HepG2 (cell line): ENCODE results near the gene MRPL39. TPM values are rescaled to one million over a fixed set of nuclear protein-coding genes. Genes with fewer than 3 reads are reported as not detected.
A peak's percentile ranks its signal among the peaks of the same experiment; 100 is the strongest.

Experiments used
- FLYWCH1 ChIP-seq: sonication (generic); formaldehyde crosslinking; IDR thresholded peaks from 2 replicates; pipeline ENCODE4 v1.8.1; 2023; ENCODE audit warnings: mild to moderate bottlenecking, missing genetic modification reagents
- HDAC6 ChIP-seq: fragments of 200-600 bp; sonication (generic); IDR thresholded peaks from 2 replicates; pipeline ENCODE4 v1.7.0; 2017; ENCODE audit warnings: mild to moderate bottlenecking, antibody characterized with exemption, low read length, low read depth
- HES4 ChIP-seq: sonication (generic); formaldehyde crosslinking; IDR thresholded peaks from 2 replicates; pipeline ENCODE4 v1.9.0; 2021; ENCODE audit warnings: mild to moderate bottlenecking, missing genetic modification reagents, borderline replicate concordance
- HMG20A ChIP-seq: IDR thresholded peaks from 2 replicates; pipeline ENCODE4 v1.6.1; 2016; ENCODE audit warnings: borderline replicate concordance
- MLXIP ChIP-seq: sonication (generic); formaldehyde crosslinking; IDR thresholded peaks from 2 replicates; pipeline ENCODE4 v1.9.0; 2021; ENCODE audit warnings: missing genetic modification reagents, borderline replicate concordance
- NFKBIZ ChIP-seq: IDR thresholded peaks from 2 replicates; pipeline ENCODE4 v1.6.1; 2018; ENCODE audit warnings: missing genetic modification reagents, missing compliant biosample characterization
- POGZ ChIP-seq: sonication (generic); formaldehyde crosslinking; IDR thresholded peaks from 2 replicates; pipeline ENCODE4 v1.4.0; 2020; ENCODE audit warnings: mild to moderate bottlenecking, missing genetic modification reagents
- SAP130 ChIP-seq: IDR thresholded peaks from 2 replicates; pipeline ENCODE4 v1.6.1; 2016; ENCODE audit warnings: low read depth
- SP140L ChIP-seq: sonication (generic); formaldehyde crosslinking; IDR thresholded peaks from 2 replicates; pipeline ENCODE4 v1.4.0; 2020; ENCODE audit warnings: missing genetic modification reagents, borderline replicate concordance
- TBX3 ChIP-seq: fragments of 450-650 bp; IDR thresholded peaks from 2 replicates; pipeline ENCODE4 v1.6.1; 2017; ENCODE audit warnings: antibody characterized with exemption, mild to moderate bottlenecking, inconsistent platforms, borderline replicate concordance
- ZFP36L2 ChIP-seq: sonication (generic); formaldehyde crosslinking; IDR thresholded peaks from 2 replicates; pipeline ENCODE4 v1.4.0; 2020; ENCODE audit warnings: missing genetic modification reagents
- ZNF326 ChIP-seq: sonication (generic); formaldehyde crosslinking; IDR thresholded peaks from 2 replicates; pipeline ENCODE4 v1.4.0; 2020; ENCODE audit warnings: missing genetic modification reagents, borderline replicate concordance
- ZNF549 ChIP-seq: sonication (generic); formaldehyde crosslinking; IDR thresholded peaks from 2 replicates; pipeline ENCODE4 v1.5.0; 2020; ENCODE audit warnings: missing genetic modification reagents
- polyA plus RNA-seq, 8 experiments: library from polyadenylated mRNA; depleted of rRNA in 3 of 8; stranded (reverse) in 7 of 8; unstranded in 1 of 8; fragments of >200 nt; fragmentation: Illumina TruSeq in 4 of 8; extraction: Trizol in 4 of 8; gene quantifications; 2 replicates each; pipeline versions ENCODE4 v1.2.1 to v1.2.3, GENCODE V29; 2011 to 2016; ENCODE audit warnings: low read depth in 4 of 8, missing spikeins in 1 of 8, mixed read lengths in 1 of 8; ENCODE audit not compliant: insufficient read depth in 1 of 8
- total RNA-seq, 5 experiments: library from RNA; depleted of rRNA; stranded (reverse); fragments of >200 nt; fragmentation: Illumina TruSeq; extraction: Trizol; gene quantifications; 2 replicates each; pipeline ENCODE4 v1.2.3, GENCODE V29; 2016; ENCODE audit warnings: low read depth in 1 of 5

Gene MRPL39
- total and polyA plus RNA-seq, 2 of the 13 experiments (the other 11 are each of a cell fraction or from before 2014, with no cell fraction given), result 29.1 to 91.2 TPM

GRCh38 chr21:25607151-25608043, at the start of gene MRPL39 (continued):
- peak; percentile 86 for TF ChIP-seq SAP130 (CRISPR knock-in tag)
- peak; percentile 69; the same call in 1 of the 2 replicates for TF ChIP-seq MLXIP (CRISPR knock-in tag)
- peak; percentile 99 for TF ChIP-seq POGZ (CRISPR knock-in tag)
- no peak for TF ChIP-seq TBX3
- TF ChIP-seq ZFP36L2 (CRISPR knock-in tag), result no peak
- TF ChIP-seq HMG20A (CRISPR knock-in tag), result 0 out of 2 replicates have a peak, but pooled peaks have one; percentile 24
- no peak for TF ChIP-seq HDAC6
- no peak for TF ChIP-seq ZNF549 (CRISPR knock-in tag)
- TF ChIP-seq NFKBIZ (CRISPR knock-in tag), result peak; percentile 58; the same call in 1 of the 2 replicates
- TF ChIP-seq SP140L (CRISPR knock-in tag), result peak; percentile 85; the same call in 1 of the 2 replicates
- TF ChIP-seq FLYWCH1 (CRISPR knock-in tag), result no peak
- TF ChIP-seq ZNF326 (CRISPR knock-in tag), result no peak
- 0 out of 2 replicates have a peak, but pooled peaks have one; percentile 20 for TF ChIP-seq HES4 (CRISPR knock-in tag)
- TF ChIP-seq, all 625 proteins: peak for 373
